Testis (tissue), 3 donors: ENCODE data around the gene RBM17. TPM values are rescaled to one million over a fixed set of nuclear protein-coding genes. Genes with fewer than 3 reads are reported as not detected.
"Not testable (repeated sequence)": the region's sequence is repeated elsewhere in the genome, so short reads cannot be mapped to it uniquely, and the experiment has no call there.

ENCODE experiments used
- DNase-seq: peaks from one replicate; pipeline ENCODE4 v3.0.0-alpha.2; 2019
- H3K27ac ChIP-seq, 2 donors: fragments of 200-600 bp; sonication (generic); one replicate each; pipeline ENCODE4 v1.5.1; 2019
- H3K27me3 ChIP-seq: fragments of 200-600 bp; sonication (generic); one replicate; pipeline ENCODE4 v1.5.1; 2019
- H3K36me3 ChIP-seq: fragments of 200-600 bp; sonication (generic); one replicate; pipeline ENCODE4 v1.5.1; 2017; ENCODE audit warnings: low read depth; ENCODE audit errors: missing control alignments
- H3K4me1 ChIP-seq: fragments of 200-600 bp; sonication (generic); one replicate; pipeline ENCODE4 v1.5.1; 2019
- H3K4me3 ChIP-seq, 2 donors: fragments of 200-600 bp; sonication (generic); one replicate each; pipeline ENCODE4 v1.5.1; 2017 to 2019
- H3K9me3 ChIP-seq: fragments of 200-600 bp; sonication (generic); one replicate; pipeline ENCODE4 v1.5.1; 2017
- CTCF ChIP-seq, 3 experiments: fragments of 450-650 bp in 2 of 3; fragments of 200-600 bp in 1 of 3; sonication (generic) in 1 of 3; IDR thresholded peaks; one replicate each; pipeline ENCODE4 v1.5.1; 2016 to 2019; ENCODE audit warnings: antibody characterized with exemption in 3 of 3, mild to moderate bottlenecking in 2 of 3, moderate library complexity in 1 of 3
- POLR2A ChIP-seq: fragments of 450-650 bp; IDR thresholded peaks from one replicate; pipeline ENCODE4 v1.6.1; 2017; ENCODE audit warnings: antibody characterized with exemption, mild to moderate bottlenecking, moderate library complexity
- WGBS, 2 donors: methylation state at CpG; one replicate each; pipeline ENCODE4 v1.1.5; 2018; 5-methylcytosine and 5-hydroxymethylcytosine counted together
- intact Hi-C: fragments of 100-400 bp; cut with DNase I; formaldehyde crosslinking; loops from one replicate; pipeline ENCODE4 v1.15.1; 2023; ENCODE audit warnings: low total_unique reads
- polyA plus RNA-seq: library from polyadenylated mRNA; stranded (reverse); fragments of 350-450 nt; fragmentation: Illumina TruSeq; extraction: RNeasy Lipid Tissue Mini Kit (QIAGEN cat#74804); gene quantifications from one replicate; pipeline ENCODE4 v1.2.3, GENCODE V29; 2014; ENCODE audit warnings: low read depth, low replicate concordance; ENCODE audit not compliant: insufficient read depth
- total RNA-seq, 2 donors: library from RNA; depleted of rRNA; stranded (reverse); fragments of >200 nt; gene quantifications; one replicate each; pipeline ENCODE4 v1.2.3, GENCODE V29; 2016

RBM17 gene
- total and polyA plus RNA-seq, 3 donors from 2014 or later, result 114 to 145 (median 121) TPM

DNA sequence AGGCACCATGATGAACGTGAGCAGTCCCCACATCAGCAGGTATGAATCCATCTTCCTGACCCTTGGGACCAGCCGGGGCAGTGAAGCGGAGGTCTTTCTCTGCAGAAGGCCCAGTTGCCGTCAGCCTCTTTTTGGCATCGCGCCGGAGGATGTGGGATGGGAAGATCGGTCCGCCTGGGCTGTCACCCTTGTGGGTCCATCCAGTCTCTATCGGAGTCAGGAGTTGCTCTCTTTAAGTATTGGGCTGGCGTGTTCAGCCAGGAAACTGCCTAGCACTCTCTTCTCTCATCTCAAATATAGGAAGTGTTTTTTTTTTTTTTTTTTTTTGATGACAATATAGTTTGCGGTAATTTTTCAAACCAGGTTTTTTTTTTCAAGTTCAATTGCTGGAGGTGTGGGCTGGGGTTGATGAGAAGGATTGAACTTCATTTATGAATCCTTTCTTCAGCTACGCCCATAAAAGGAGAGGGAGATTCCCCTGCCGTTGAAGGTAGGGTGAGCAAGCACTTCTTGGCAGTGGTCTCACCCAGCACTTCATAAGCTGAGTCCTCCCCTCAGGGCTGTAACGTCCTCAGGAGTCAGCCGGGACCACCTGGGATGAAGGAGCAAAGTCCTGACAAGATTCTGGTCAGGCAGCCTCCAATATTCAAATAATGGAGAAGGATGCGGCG is 26.6 kb upstream of the RBM17 start, which contains the start of gene IL2RA:
IL2RA (minus strand) TSS at position 267 of the 671 bp plus-strand sequence; CDS start at position 51, 216 bp downstream.
- 59 to 61% methylated on average over 16 to 18 of the region's 18 CpGs for WGBS, 2 donors
- no peaks in the 10 kb centered on the region for H3K9me3 ChIP-seq
- H3K4me1 ChIP-seq, result no peaks in the 10 kb centered on the region
- H3K36me3 ChIP-seq, result no peaks in the 10 kb centered on the region
- H3K4me3 ChIP-seq, result no peak within 1 kb of the TSS
- no peaks in the 10 kb centered on the region for H3K27me3 ChIP-seq
- no peak for TF ChIP-seq POLR2A
- no peak for TF ChIP-seq CTCF (IDR thresholded peaks at IDR 0.05)
- intact Hi-C loops, result no loop called here
- H3K27ac ChIP-seq, result no peak within 1 kb of the TSS
- DNase-seq, result no peak

DNA sequence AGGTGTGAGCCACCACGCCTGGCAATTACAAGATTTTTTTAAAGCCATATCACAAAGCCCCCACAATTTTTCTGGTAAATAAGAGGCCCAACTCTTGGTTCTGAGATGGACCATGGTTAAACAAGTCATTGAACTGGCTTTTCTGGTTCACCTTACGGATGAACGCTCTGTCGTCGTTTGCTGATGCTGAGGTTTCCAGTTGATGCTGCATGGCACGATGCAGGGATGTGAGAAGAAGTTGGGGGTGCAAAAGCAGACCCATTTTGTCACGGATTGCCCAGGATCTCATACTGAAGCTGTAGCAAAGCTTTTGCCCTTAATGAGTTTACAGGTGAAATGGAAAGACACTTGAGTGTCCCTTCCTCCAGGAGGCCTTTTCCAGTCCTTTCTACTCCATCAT is 24.7 kb upstream of the RBM17 start:
- Histone ChIP-seq H3K4me1 (no peaks in the 10 kb centered on the region), H3K4me3 (no peak overlapping the region), H3K27me3 (no peaks in the 10 kb centered on the region), H3K36me3 (no peaks in the 10 kb centered on the region), H3K9me3 (no peaks in the 10 kb centered on the region), H3K27ac (no peak overlapping the region)
- intact Hi-C loops, result no loop called here
- TF ChIP-seq POLR2A, result no peak
- 88 to 96% methylated on average over 7 of the region's 7 CpGs for WGBS, 2 donors
- DNase-seq, result no peak

DNA sequence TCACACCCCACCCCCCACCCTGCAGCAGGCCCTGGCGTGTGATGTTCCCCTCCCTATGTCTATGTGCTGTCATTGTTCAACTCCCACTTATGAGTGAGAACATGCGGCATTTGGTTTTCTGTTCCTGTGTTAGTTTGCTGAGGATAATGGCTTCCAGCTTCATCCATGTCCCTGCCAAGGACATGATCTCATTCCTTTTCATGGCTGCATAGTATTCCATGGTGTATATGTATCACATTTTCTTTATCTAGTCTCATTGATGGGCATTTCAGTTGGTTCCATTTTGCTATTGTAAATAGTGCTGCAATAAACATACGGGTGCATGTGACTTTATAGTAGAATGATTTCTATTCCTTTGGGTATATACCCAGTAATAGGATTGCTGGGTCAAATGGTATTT is 24.1 kb upstream of the RBM17 start:
- DNase-seq, H3K4me3 ChIP-seq, H3K4me1 ChIP-seq, intact Hi-C loops, H3K9me3 ChIP-seq, H3K27ac ChIP-seq, H3K36me3 ChIP-seq, H3K27me3 ChIP-seq: not testable (repeated sequence)
- 93 to 97% methylated on average over 3 of the region's 3 CpGs for WGBS, 2 donors

GRCh38 chr10:6065406-6065805 is 23.4 kb upstream of the RBM17 start:
- no peaks in the 10 kb centered on the region for H3K4me1 ChIP-seq
- no peaks in the 10 kb centered on the region for H3K36me3 ChIP-seq
- DNase-seq, result no peak
- no peak overlapping the region for H3K4me3 ChIP-seq
- intact Hi-C loops, result no loop called here
- H3K9me3 ChIP-seq, result no peaks in the 10 kb centered on the region
- no peak for TF ChIP-seq CTCF (IDR thresholded peaks at IDR 0.05)
- TF ChIP-seq POLR2A, result no peak
- 82 to 93% methylated on average over 3 of the region's 3 CpGs for WGBS, 2 donors
- H3K27ac ChIP-seq, result no peak overlapping the region
- no peaks in the 10 kb centered on the region for H3K27me3 ChIP-seq

DNA sequence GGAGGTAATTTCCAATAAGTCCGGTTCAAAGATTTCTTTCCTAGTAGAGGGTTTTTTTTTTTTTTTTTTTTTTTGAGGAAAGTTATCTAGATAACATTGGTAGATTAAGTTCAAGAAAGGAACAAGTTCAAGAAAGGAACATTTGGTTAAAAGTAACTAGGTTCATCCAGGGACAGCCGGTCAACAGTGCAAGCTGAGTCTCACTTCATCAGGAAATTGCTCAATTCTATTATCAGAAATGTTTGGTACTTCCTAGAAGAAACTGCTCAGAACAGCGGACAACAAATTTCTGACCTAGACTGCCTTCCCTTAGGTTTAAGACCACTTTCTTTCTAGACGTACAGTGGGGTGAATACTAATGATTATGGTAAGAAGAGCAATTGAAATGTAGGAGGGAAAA is 23.0 kb upstream of the RBM17 start:
- TF ChIP-seq POLR2A, result no peak
- TF ChIP-seq CTCF (IDR thresholded peaks at IDR 0.05), result no peak
- no peak for DNase-seq
- 62 to 75% methylated on average over 4 of the region's 4 CpGs for WGBS, 2 donors
- Histone ChIP-seq H3K36me3 (no peaks in the 10 kb centered on the region), H3K27me3 (no peaks in the 10 kb centered on the region), H3K9me3 (no peaks in the 10 kb centered on the region), H3K4me3 (no peak overlapping the region), H3K27ac (no peak overlapping the region), H3K4me1 (no peaks in the 10 kb centered on the region)
- intact Hi-C loops, result no loop called here

DNA sequence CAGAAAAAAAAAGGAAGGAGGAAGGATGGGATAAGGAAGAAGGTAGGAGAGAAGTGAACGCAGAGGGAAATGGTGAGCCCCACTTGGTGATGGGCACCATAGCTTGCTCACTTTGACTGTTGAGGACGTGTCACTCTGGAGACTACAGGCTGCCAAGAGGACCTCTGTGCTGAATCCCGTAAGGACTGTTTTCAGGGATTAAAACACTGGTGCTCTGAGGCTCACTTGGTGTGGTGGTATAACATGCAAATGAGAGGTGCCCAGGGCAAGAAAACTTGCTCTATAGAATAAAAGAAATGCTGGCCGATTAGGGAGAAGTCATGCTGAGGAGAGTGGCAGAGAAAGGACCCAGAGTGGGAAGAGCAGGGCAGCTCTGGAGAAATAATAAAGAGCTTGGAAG is 21.4 kb upstream of the RBM17 start:
- H3K27me3 ChIP-seq, result no peaks in the 10 kb centered on the region
- WGBS, 2 donors, result 83 to 88% methylated on average over 4 of the region's 4 CpGs
- intact Hi-C loops, result no loop called here
- no peak for DNase-seq
- H3K9me3 ChIP-seq, result no peaks in the 10 kb centered on the region
- H3K4me3 ChIP-seq, result no peak overlapping the region
- H3K27ac ChIP-seq, result no peak overlapping the region
- H3K4me1 ChIP-seq, result no peaks in the 10 kb centered on the region
- no peaks in the 10 kb centered on the region for H3K36me3 ChIP-seq
- TF ChIP-seq CTCF (IDR thresholded peaks at IDR 0.05), result no peak
- no peak for TF ChIP-seq POLR2A
